HEK293 (cell line): Measurements from ENCODE around the gene SLC38A10.
A peak's percentile ranks its signal among the peaks of the same experiment; 100 is the strongest.

Source experiments
- KLF16 ChIP-seq: fragments of 450-650 bp; formaldehyde crosslinking; IDR thresholded peaks from 2 replicates; pipeline ENCODE4 v1.5.1; 2017; ENCODE audit warnings: missing biosample characterization, missing genetic modification characterization
- KLF9 ChIP-seq: fragments of 450-650 bp; formaldehyde crosslinking; IDR thresholded peaks from 2 replicates; pipeline ENCODE4 v1.5.1; 2016; ENCODE audit warnings: missing biosample characterization, missing genetic modification characterization, low read depth
- MYNN ChIP-seq: fragments of 450-650 bp; formaldehyde crosslinking; IDR thresholded peaks from 2 replicates; pipeline ENCODE4 v1.5.1; 2016; ENCODE audit warnings: missing biosample characterization, missing genetic modification characterization, borderline replicate concordance
- SP7 ChIP-seq: fragments of 450-650 bp; formaldehyde crosslinking; IDR thresholded peaks from 2 replicates; pipeline ENCODE4 v1.5.1; 2016; ENCODE audit warnings: missing biosample characterization, missing genetic modification characterization
- WT1 ChIP-seq: fragments of 450-650 bp; formaldehyde crosslinking; IDR thresholded peaks from 2 replicates; pipeline ENCODE4 v1.5.1; 2016; ENCODE audit warnings: missing biosample characterization, missing genetic modification characterization
- YY1 ChIP-seq: fragments of 450-650 bp; formaldehyde crosslinking; IDR thresholded peaks from 2 replicates; pipeline ENCODE4 v1.5.1; 2018; ENCODE audit warnings: missing biosample characterization, missing genetic modification characterization
- ZBTB17 ChIP-seq: fragments of 450-650 bp; formaldehyde crosslinking; IDR thresholded peaks from 2 replicates; pipeline ENCODE4 v1.5.1; 2016; ENCODE audit warnings: missing biosample characterization, missing genetic modification characterization
- ZBTB20 ChIP-seq: fragments of 450-650 bp; formaldehyde crosslinking; IDR thresholded peaks from 2 replicates; pipeline ENCODE4 v1.5.1; 2016; ENCODE audit warnings: missing biosample characterization, missing genetic modification characterization
- ZEB2 ChIP-seq: fragments of 450-650 bp; formaldehyde crosslinking; IDR thresholded peaks from 2 replicates; pipeline ENCODE4 v1.5.1; 2016; ENCODE audit warnings: missing biosample characterization, missing genetic modification characterization
- ZFP41 ChIP-seq: fragments of 450-650 bp; formaldehyde crosslinking; IDR thresholded peaks from 2 replicates; pipeline ENCODE4 v1.5.1; 2016; ENCODE audit warnings: missing biosample characterization, missing genetic modification characterization, borderline replicate concordance
- ZFP69B ChIP-seq: fragments of 450-650 bp; formaldehyde crosslinking; IDR thresholded peaks from 2 replicates; pipeline ENCODE4 v1.5.1; 2016; ENCODE audit warnings: missing biosample characterization, missing genetic modification characterization
- ZNF132 ChIP-seq: fragments of 450-650 bp; formaldehyde crosslinking; IDR thresholded peaks from 2 replicates; pipeline ENCODE4 v1.5.1; 2017; ENCODE audit warnings: missing biosample characterization, missing genetic modification characterization, borderline replicate concordance
- ZNF155 ChIP-seq: fragments of 450-650 bp; formaldehyde crosslinking; IDR thresholded peaks from 2 replicates; pipeline ENCODE4 v1.5.1; 2016; ENCODE audit warnings: missing biosample characterization, missing genetic modification characterization
- ZNF266 ChIP-seq: fragments of 450-650 bp; formaldehyde crosslinking; IDR thresholded peaks from 2 replicates; pipeline ENCODE4 v1.5.1; 2016; ENCODE audit warnings: missing biosample characterization, missing genetic modification characterization, low read depth
- ZNF274 ChIP-seq, 2 experiments: fragments of 200-500 bp in 1 of 2; fragments of 450-650 bp in 1 of 2; sonication (Bioruptor generic) in 1 of 2; formaldehyde crosslinking in 1 of 2; IDR thresholded peaks; 2 replicates each; pipeline versions ENCODE4 v1.5.1 to v1.6.1; 2014 to 2016; ENCODE audit warnings: borderline replicate concordance in 1 of 2, inconsistent platforms in 1 of 2, low read length in 1 of 2, missing biosample characterization in 1 of 2, missing genetic modification characterization in 1 of 2
- ZNF548 ChIP-seq: fragments of 450-650 bp; formaldehyde crosslinking; IDR thresholded peaks from 2 replicates; pipeline ENCODE4 v1.5.1; 2016; ENCODE audit warnings: missing biosample characterization, missing genetic modification characterization
- ZNF596 ChIP-seq: fragments of 450-650 bp; IDR thresholded peaks from 2 replicates; pipeline ENCODE4 v1.5.0; 2018; ENCODE audit warnings: missing biosample characterization, mild to moderate bottlenecking, missing genetic modification characterization, moderate library complexity
- ZNF658 ChIP-seq: fragments of 450-650 bp; formaldehyde crosslinking; IDR thresholded peaks from 2 replicates; pipeline ENCODE4; 2016; ENCODE audit warnings: missing biosample characterization, missing genetic modification characterization
- ZNF707 ChIP-seq: fragments of 450-650 bp; formaldehyde crosslinking; IDR thresholded peaks from 2 replicates; pipeline ENCODE4 v1.5.1; 2016; ENCODE audit warnings: missing biosample characterization, missing genetic modification characterization
- ZNF830 ChIP-seq: fragments of 450-650 bp; IDR thresholded peaks from 2 replicates; pipeline ENCODE4 v1.5.0; 2018; ENCODE audit warnings: missing biosample characterization, missing genetic modification characterization, low read depth, mild to moderate bottlenecking, moderate library complexity
- ZSCAN16 ChIP-seq: fragments of 450-650 bp; formaldehyde crosslinking; IDR thresholded peaks from 2 replicates; pipeline ENCODE4 v1.5.1; 2016; ENCODE audit warnings: missing biosample characterization, missing genetic modification characterization
- TF ChIP-seq, protein P1 (sequence below): fragments of 450-650 bp; formaldehyde crosslinking; IDR thresholded peaks from 2 replicates; pipeline ENCODE4 v1.5.0; 2017; ENCODE audit warnings: missing biosample characterization, missing genetic modification characterization, borderline replicate concordance
- TF ChIP-seq, protein P2 (sequence below): fragments of 450-650 bp; formaldehyde crosslinking; IDR thresholded peaks from 2 replicates; pipeline ENCODE4 v1.5.1; 2016; ENCODE audit warnings: missing biosample characterization, missing genetic modification characterization, borderline replicate concordance
- TF ChIP-seq, protein P3 (sequence below): fragments of 450-650 bp; formaldehyde crosslinking; IDR thresholded peaks from 2 replicates; pipeline ENCODE4 v1.5.1; 2016; ENCODE audit warnings: missing biosample characterization, missing genetic modification characterization
- TF ChIP-seq, protein P4 (sequence below): fragments of 450-650 bp; formaldehyde crosslinking; IDR thresholded peaks from 2 replicates; pipeline ENCODE4 v1.5.1; 2016; ENCODE audit warnings: missing biosample characterization, missing genetic modification characterization
- TF ChIP-seq, protein P5 (sequence below): fragments of 450-650 bp; formaldehyde crosslinking; IDR thresholded peaks from 2 replicates; pipeline ENCODE4 v1.5.1; 2017; ENCODE audit warnings: missing biosample characterization, missing genetic modification characterization

Gene SLC38A10

DNA sequence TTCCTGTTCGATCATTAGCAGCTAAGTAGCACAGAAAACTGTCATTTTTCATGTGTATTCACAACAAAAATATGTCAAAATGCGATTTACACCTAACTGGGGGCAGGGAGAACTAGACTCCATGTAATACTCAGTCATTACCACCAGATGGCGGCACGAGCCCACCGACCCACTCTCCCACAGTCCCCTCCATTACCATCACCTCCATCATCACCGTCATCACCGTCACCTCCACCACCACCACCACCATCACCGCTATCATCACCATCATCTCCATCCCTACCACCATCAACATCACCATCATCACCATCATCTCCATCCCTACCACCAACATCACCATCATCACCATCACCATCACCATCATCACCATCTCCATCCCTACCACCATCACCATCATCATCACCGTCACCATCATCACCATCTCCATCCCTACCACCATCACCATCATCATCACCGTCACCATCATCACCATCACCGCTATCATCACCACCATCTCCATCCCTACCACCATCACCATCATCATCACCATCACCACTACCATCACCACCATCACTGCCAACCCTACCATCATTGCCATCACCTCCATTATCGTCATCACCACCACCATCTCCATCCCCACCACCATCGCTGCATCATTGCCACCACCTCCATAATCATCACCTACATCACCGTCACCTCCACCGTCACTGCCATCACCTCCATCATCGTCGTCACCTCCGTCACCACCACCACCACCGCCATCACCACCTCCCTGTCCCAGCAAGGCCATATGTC, 41.6 kb downstream of the SLC38A10 start (continued):
- TF ChIP-seq, protein P1, sequence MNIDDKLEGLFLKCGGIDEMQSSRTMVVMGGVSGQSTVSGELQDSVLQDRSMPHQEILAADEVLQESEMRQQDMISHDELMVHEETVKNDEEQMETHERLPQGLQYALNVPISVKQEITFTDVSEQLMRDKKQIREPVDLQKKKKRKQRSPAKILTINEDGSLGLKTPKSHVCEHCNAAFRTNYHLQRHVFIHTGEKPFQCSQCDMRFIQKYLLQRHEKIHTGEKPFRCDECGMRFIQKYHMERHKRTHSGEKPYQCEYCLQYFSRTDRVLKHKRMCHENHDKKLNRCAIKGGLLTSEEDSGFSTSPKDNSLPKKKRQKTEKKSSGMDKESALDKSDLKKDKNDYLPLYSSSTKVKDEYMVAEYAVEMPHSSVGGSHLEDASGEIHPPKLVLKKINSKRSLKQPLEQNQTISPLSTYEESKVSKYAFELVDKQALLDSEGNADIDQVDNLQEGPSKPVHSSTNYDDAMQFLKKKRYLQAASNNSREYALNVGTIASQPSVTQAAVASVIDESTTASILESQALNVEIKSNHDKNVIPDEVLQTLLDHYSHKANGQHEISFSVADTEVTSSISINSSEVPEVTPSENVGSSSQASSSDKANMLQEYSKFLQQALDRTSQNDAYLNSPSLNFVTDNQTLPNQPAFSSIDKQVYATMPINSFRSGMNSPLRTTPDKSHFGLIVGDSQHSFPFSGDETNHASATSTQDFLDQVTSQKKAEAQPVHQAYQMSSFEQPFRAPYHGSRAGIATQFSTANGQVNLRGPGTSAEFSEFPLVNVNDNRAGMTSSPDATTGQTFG (tag by site-specific recombination), result peak; percentile 69; the same call in 1 of the 2 replicates
- TF ChIP-seq ZEB2 (tag by site-specific recombination) (peak; percentile 79), ZNF155 (peak; percentile 82; the same call in 1 of the 2 replicates), ZFP41 (tag by site-specific recombination) (0 out of 2 replicates have a peak, but pooled peaks have one; percentile 10), MYNN (peak; percentile 65; the same call in 1 of the 2 replicates), ZNF658 (tag by site-specific recombination) (0 out of 2 replicates have a peak, but pooled peaks have one; percentile 64), ZSCAN16 (tag by site-specific recombination) (peak; percentile 76), ZNF132 (tag by site-specific recombination) (no peak), ZFP69B (tag by site-specific recombination) (peak; percentile 78; the same call in 1 of the 2 replicates), ZNF830 (no peak), SP7 (peak; percentile 58), YY1 (tag by site-specific recombination) (peak; percentile 61; the same call in 1 of the 2 replicates), ZBTB20 (tag by site-specific recombination) (peak; percentile 63; the same call in 1 of the 2 replicates), ZNF266 (tag by site-specific recombination) (peak; percentile 78), WT1 (tag by site-specific recombination) (0 out of 2 replicates have a peak, but pooled peaks have one; percentile 48), KLF16 (no peak), ZNF596 (tag by site-specific recombination) (no peak), ZNF548 (tag by site-specific recombination) (peak; percentile 27; the same call in 1 of the 2 replicates), ZNF274 (IDR thresholded peaks at IDR 0.05; ENCODE audit: low read length) (no peak), ZNF274 (tag by site-specific recombination; IDR thresholded peaks at IDR 0.05; ENCODE audit: borderline replicate concordance) (peak; percentile 79), ZNF707 (tag by site-specific recombination) (peak; percentile 89), ZBTB17 (tag by site-specific recombination) (peak; percentile 71; the same call in 1 of the 2 replicates), KLF9 (tag by site-specific recombination) (peak; percentile 50; the same call in 1 of the 2 replicates)
- TF ChIP-seq, protein P2, sequence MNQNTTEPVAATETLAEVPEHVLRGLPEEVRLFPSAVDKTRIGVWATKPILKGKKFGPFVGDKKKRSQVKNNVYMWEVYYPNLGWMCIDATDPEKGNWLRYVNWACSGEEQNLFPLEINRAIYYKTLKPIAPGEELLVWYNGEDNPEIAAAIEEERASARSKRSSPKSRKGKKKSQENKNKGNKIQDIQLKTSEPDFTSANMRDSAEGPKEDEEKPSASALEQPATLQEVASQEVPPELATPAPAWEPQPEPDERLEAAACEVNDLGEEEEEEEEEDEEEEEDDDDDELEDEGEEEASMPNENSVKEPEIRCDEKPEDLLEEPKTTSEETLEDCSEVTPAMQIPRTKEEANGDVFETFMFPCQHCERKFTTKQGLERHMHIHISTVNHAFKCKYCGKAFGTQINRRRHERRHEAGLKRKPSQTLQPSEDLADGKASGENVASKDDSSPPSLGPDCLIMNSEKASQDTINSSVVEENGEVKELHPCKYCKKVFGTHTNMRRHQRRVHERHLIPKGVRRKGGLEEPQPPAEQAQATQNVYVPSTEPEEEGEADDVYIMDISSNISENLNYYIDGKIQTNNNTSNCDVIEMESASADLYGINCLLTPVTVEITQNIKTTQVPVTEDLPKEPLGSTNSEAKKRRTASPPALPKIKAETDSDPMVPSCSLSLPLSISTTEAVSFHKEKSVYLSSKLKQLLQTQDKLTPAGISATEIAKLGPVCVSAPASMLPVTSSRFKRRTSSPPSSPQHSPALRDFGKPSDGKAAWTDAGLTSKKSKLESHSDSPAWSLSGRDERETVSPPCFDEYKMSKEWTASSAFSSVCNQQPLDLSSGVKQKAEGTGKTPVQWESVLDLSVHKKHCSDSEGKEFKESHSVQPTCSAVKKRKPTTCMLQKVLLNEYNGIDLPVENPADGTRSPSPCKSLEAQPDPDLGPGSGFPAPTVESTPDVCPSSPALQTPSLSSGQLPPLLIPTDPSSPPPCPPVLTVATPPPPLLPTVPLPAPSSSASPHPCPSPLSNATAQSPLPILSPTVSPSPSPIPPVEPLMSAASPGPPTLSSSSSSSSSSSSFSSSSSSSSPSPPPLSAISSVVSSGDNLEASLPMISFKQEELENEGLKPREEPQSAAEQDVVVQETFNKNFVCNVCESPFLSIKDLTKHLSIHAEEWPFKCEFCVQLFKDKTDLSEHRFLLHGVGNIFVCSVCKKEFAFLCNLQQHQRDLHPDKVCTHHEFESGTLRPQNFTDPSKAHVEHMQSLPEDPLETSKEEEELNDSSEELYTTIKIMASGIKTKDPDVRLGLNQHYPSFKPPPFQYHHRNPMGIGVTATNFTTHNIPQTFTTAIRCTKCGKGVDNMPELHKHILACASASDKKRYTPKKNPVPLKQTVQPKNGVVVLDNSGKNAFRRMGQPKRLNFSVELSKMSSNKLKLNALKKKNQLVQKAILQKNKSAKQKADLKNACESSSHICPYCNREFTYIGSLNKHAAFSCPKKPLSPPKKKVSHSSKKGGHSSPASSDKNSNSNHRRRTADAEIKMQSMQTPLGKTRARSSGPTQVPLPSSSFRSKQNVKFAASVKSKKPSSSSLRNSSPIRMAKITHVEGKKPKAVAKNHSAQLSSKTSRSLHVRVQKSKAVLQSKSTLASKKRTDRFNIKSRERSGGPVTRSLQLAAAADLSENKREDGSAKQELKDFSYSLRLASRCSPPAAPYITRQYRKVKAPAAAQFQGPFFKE, result peak; percentile 93; the same call in 1 of the 2 replicates
- TF ChIP-seq, protein P3, sequence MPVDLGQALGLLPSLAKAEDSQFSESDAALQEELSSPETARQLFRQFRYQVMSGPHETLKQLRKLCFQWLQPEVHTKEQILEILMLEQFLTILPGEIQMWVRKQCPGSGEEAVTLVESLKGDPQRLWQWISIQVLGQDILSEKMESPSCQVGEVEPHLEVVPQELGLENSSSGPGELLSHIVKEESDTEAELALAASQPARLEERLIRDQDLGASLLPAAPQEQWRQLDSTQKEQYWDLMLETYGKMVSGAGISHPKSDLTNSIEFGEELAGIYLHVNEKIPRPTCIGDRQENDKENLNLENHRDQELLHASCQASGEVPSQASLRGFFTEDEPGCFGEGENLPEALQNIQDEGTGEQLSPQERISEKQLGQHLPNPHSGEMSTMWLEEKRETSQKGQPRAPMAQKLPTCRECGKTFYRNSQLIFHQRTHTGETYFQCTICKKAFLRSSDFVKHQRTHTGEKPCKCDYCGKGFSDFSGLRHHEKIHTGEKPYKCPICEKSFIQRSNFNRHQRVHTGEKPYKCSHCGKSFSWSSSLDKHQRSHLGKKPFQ (tag by site-specific recombination), result peak; percentile 19; the same call in 1 of the 2 replicates
- TF ChIP-seq, protein P4, sequence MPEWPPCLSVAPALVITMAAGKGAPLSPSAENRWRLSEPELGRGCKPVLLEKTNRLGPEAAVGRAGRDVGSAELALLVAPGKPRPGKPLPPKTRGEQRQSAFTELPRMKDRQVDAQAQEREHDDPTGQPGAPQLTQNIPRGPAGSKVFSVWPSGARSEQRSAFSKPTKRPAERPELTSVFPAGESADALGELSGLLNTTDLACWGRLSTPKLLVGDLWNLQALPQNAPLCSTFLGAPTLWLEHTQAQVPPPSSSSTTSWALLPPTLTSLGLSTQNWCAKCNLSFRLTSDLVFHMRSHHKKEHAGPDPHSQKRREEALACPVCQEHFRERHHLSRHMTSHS (tag by site-specific recombination), result peak; percentile 80
- TF ChIP-seq, protein P5, sequence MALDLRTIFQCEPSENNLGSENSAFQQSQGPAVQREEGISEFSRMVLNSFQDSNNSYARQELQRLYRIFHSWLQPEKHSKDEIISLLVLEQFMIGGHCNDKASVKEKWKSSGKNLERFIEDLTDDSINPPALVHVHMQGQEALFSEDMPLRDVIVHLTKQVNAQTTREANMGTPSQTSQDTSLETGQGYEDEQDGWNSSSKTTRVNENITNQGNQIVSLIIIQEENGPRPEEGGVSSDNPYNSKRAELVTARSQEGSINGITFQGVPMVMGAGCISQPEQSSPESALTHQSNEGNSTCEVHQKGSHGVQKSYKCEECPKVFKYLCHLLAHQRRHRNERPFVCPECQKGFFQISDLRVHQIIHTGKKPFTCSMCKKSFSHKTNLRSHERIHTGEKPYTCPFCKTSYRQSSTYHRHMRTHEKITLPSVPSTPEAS (tag by site-specific recombination), result no peak
